Endothelial cell of umbilical vein (primary cell): ENCODE results near the gene ATP8A1. TPM values are rescaled to one million over a fixed set of nuclear protein-coding genes. Genes with fewer than 3 reads are reported as not detected.

Experiments
- BruUV-seq: library from RNA; stranded (reverse); fragments of 400-500 nt; replicated peaks from 2 replicates; lab custom pipeline; 2021; lab: Mats Ljungman, UMichigan
- CTCF ChIA-PET: fragments of 300-600, 350-600 bp; sonication (Branson Sonifier 250); formaldehyde crosslinking; loops from one replicate; lab custom pipeline; 2021; ENCODE audit warnings: antibody characterized with exemption, inconsistent platforms; lab: Charles Lee
- POLR2A ChIA-PET: fragments of 300-600, 350-600 bp; sonication (Branson Sonifier 250); formaldehyde crosslinking; loops from one replicate; lab custom pipeline; 2021; ENCODE audit warnings: antibody characterized with exemption, inconsistent platforms; lab: Charles Lee
- DNase-seq: peaks from one replicate; pipeline ENCODE4 v3.0.0-alpha.2; 2011; ENCODE audit warnings: low read depth, low spot score
- FAIRE-seq: peaks from 2 replicates; lab custom pipeline; 2011; peaks lifted over from hg19 to GRCh38; lab: Jason Lieb, UNC
- H2AFZ ChIP-seq: 2 replicates; pipeline ENCODE4 v1.6.0; 2012; ENCODE audit warnings: low read depth, low read length, control low read depth, inconsistent platforms
- H3K27ac ChIP-seq: 2 replicates; pipeline ENCODE4 v1.5.1; 2011; ENCODE audit warnings: low read depth, mild to moderate bottlenecking, control low read depth, low read length, moderate library complexity; ENCODE audit not compliant: insufficient read depth
- H3K27me3 ChIP-seq, 2 experiments: 2 replicates each; pipeline versions ENCODE4 v1.6.0 to v1.6.1; 2011; ENCODE audit warnings: low read length in 2 of 2, mixed read lengths in 1 of 2; ENCODE audit not compliant: control insufficient read depth in 2 of 2, insufficient read depth in 2 of 2
- H3K36me3 ChIP-seq, 2 experiments: 2 replicates in 1 of 2; 3 replicates in 1 of 2; pipeline ENCODE4 v1.5.1; 2011; ENCODE audit warnings: low read length in 2 of 2, mild to moderate bottlenecking in 1 of 2, moderate library complexity in 1 of 2; ENCODE audit not compliant: control insufficient read depth in 2 of 2, insufficient read depth in 2 of 2; ENCODE audit errors: extremely low read depth in 1 of 2
- H3K4me1 ChIP-seq: 3 replicates; pipeline ENCODE4 v1.5.1; 2011; ENCODE audit warnings: mild to moderate bottlenecking, low read length; ENCODE audit not compliant: control insufficient read depth, insufficient read depth; ENCODE audit errors: extremely low read depth
- H3K4me2 ChIP-seq: 2 replicates; pipeline ENCODE4 v1.6.1; 2011; ENCODE audit warnings: low read length, control low read depth, mixed read lengths; ENCODE audit not compliant: insufficient read depth
- H3K4me3 ChIP-seq, 3 experiments: fragments of 200-600 bp in 1 of 3; sonication (generic), shearing (Covaris generic) in 1 of 3; replicated peaks in 1 of 3; 2 replicates each; pipeline ENCODE4 v1.5.1; 2011 to 2016; ENCODE audit warnings: control low read depth in 3 of 3, low read length in 3 of 3, mild to moderate bottlenecking in 2 of 3, inconsistent platforms in 1 of 3, low read depth in 1 of 3, moderate library complexity in 1 of 3; ENCODE audit not compliant: insufficient read depth in 1 of 3
- H3K79me2 ChIP-seq: 2 replicates; pipeline ENCODE4 v1.6.0; 2012; ENCODE audit warnings: low read length, inconsistent platforms; ENCODE audit not compliant: control insufficient read depth, insufficient read depth
- H3K9ac ChIP-seq: replicated peaks from 2 replicates; pipeline ENCODE3; 2011; ENCODE audit warnings: low read length, control low read depth; ENCODE audit not compliant: insufficient read depth; ENCODE audit errors: extremely low read depth
- H3K9me1 ChIP-seq: replicated peaks from 3 replicates; pipeline ENCODE4 v1.6.0; 2011; ENCODE audit warnings: mild to moderate bottlenecking, low read length; ENCODE audit not compliant: control insufficient read depth, insufficient read depth; ENCODE audit errors: extremely low read depth
- H3K9me3 ChIP-seq: replicated peaks from 2 replicates; pipeline ENCODE4 v1.5.1; 2012; ENCODE audit warnings: low read length, inconsistent platforms; ENCODE audit not compliant: control insufficient read depth, insufficient read depth
- H4K20me1 ChIP-seq: replicated peaks from 2 replicates; pipeline ENCODE3; 2011; ENCODE audit warnings: mild to moderate bottlenecking, low read length; ENCODE audit not compliant: control insufficient read depth, insufficient read depth; ENCODE audit errors: extremely low read depth
- EZH2 ChIP-seq: IDR thresholded peaks from 2 replicates; pipeline ENCODE4 v1.6.1; 2012; ENCODE audit warnings: borderline replicate concordance, low read depth, mild to moderate bottlenecking, moderate library complexity, low read length, inconsistent platforms; ENCODE audit not compliant: severe bottlenecking
- FOS ChIP-seq: IDR thresholded peaks from 2 replicates; pipeline ENCODE4 v1.6.1; 2011; ENCODE audit warnings: mild to moderate bottlenecking, low read length, moderate library complexity, borderline replicate concordance; ENCODE audit not compliant: insufficient read depth
- GATA2 ChIP-seq: IDR thresholded peaks from 2 replicates; pipeline ENCODE4 v1.7.0; 2011; ENCODE audit warnings: low read depth, mild to moderate bottlenecking, moderate library complexity, mixed read lengths, low read length; ENCODE audit not compliant: insufficient read length, insufficient read depth
- JUN ChIP-seq: IDR thresholded peaks from 2 replicates; pipeline ENCODE4 v1.6.1; 2011; ENCODE audit warnings: borderline replicate concordance, low read depth; ENCODE audit not compliant: insufficient read length, insufficient read depth
- MYC ChIP-seq: IDR thresholded peaks from one replicate; pipeline ENCODE4 v1.6.1; 2011; ENCODE audit warnings: mild to moderate bottlenecking, low read depth, low read length
- POLR2A ChIP-seq: IDR thresholded peaks from 2 replicates; pipeline ENCODE4 v1.6.1; 2012; ENCODE audit warnings: low read depth, mild to moderate bottlenecking, control low read depth, low read length
- POLR2AphosphoS5 ChIP-seq: IDR thresholded peaks from 2 replicates; pipeline ENCODE4 v1.6.1; 2012; ENCODE audit warnings: low read depth, mild to moderate bottlenecking, control low read depth, low read length, moderate library complexity; ENCODE audit not compliant: insufficient read depth
- dilution Hi-C: fragments of 300-500 bp; cut with MboI; formaldehyde crosslinking; loops from one replicate; pipeline ENCODE4 v1.15.0; 2019; ENCODE audit warnings: low sequenced_read_pairs; ENCODE audit not compliant: extremely low pct_ligation_motif_present
- intact Hi-C: fragments of 100-400 bp; cut with micrococcal nuclease; formaldehyde crosslinking; loops from one replicate; pipeline ENCODE4 v1.10.0; 2022
- polyA plus RNA-seq, 4 experiments: library from polyadenylated mRNA; depleted of rRNA in 3 of 4; stranded (reverse) in 3 of 4; unstranded in 1 of 4; fragments of >200 nt; gene quantifications; 2 replicates each; pipeline versions ENCODE4 v1.2.1 to v1.2.3, GENCODE V29; 2011 to 2012; ENCODE audit warnings: missing spikeins in 1 of 4
- total RNA-seq: library from RNA; stranded (reverse); gene quantifications from 2 replicates; pipeline ENCODE4 v1.2.3, GENCODE V29; 2021
- TF ChIP-seq, protein P1 (sequence below): IDR thresholded peaks from 2 replicates; pipeline ENCODE4 v1.6.1; 2011; ENCODE audit not compliant: insufficient read depth, insufficient read length
- TF ChIP-seq, protein P2 (sequence below), 2 donors: IDR thresholded peaks; 1 replicate in 1 of 2; 2 replicates in 1 of 2; pipeline ENCODE4 v1.5.1; 2011; ENCODE audit warnings: low read length in 2 of 2, mild to moderate bottlenecking in 2 of 2, moderate library complexity in 2 of 2, control low read depth in 1 of 2, inconsistent platforms in 1 of 2, low read depth in 1 of 2; ENCODE audit not compliant: insufficient read depth in 1 of 2; ENCODE audit errors: extremely low read depth in 1 of 2

The ATP8A1 gene
- total and polyA plus RNA-seq, 2 donors (not counting 3 experiments of a cell fraction or from before 2014, with no cell fraction given) = 0.97 to 11.5 TPM

DNA sequence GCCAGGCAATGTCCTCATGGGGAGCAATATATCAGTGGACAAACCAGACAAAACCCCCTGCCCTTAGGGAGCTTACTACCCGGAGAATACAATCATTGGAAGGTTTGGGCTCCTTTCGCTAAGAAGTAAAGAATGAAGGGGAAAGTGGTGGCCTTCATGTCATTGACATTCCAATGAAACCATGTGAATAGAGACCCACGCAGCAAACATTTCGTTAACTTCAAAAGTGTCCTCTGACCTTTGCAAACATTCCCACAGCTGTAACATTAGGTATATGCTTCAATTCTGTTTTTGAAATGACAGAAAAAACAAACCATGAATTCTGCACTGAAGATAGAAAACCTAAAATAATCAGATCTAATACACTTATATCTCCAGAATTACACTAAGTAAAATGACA, 7.0 kb downstream of the ATP8A1 start:
- peaks cover 18% of the 10 kb centered on the region for H3K4me1 ChIP-seq
- H3K27ac ChIP-seq = no peak overlapping the region
- no peak overlapping the region for H2AFZ ChIP-seq
- CTCF ChIA-PET = interaction anchor here (0.8 to 1.0 kb wide), 2 partner anchors 26 to 81 kb away, joined by 3 read pairs; no protein-coding TSS in a partner anchor
- H3K9me1 ChIP-seq = no peaks in the 10 kb centered on the region
- no peaks in the 10 kb centered on the region for H4K20me1 ChIP-seq
- no peak overlapping the region for H3K4me2 ChIP-seq
- no peaks in the 10 kb centered on the region for H3K79me2 ChIP-seq
- dilution Hi-C loops = no loop called here
- intact Hi-C loops = no loop called here
- no peaks in the 10 kb centered on the region for H3K36me3 ChIP-seq
- no peak for DNase-seq
- no TSS peak for BruUV-seq
- no peak overlapping the region for H3K4me3 ChIP-seq
- no peak for FAIRE-seq
- POLR2A ChIA-PET = no interaction called here
- TF ChIP-seq FOS (no peak), POLR2A (no peak), POLR2AphosphoS5 (no peak), GATA2 (no peak), MYC (no peak), JUN (no peak), EZH2 (no peak)
- TF ChIP-seq, protein P1, sequence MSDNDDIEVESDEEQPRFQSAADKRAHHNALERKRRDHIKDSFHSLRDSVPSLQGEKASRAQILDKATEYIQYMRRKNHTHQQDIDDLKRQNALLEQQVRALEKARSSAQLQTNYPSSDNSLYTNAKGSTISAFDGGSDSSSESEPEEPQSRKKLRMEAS = no peak
- TF ChIP-seq, protein P2, sequence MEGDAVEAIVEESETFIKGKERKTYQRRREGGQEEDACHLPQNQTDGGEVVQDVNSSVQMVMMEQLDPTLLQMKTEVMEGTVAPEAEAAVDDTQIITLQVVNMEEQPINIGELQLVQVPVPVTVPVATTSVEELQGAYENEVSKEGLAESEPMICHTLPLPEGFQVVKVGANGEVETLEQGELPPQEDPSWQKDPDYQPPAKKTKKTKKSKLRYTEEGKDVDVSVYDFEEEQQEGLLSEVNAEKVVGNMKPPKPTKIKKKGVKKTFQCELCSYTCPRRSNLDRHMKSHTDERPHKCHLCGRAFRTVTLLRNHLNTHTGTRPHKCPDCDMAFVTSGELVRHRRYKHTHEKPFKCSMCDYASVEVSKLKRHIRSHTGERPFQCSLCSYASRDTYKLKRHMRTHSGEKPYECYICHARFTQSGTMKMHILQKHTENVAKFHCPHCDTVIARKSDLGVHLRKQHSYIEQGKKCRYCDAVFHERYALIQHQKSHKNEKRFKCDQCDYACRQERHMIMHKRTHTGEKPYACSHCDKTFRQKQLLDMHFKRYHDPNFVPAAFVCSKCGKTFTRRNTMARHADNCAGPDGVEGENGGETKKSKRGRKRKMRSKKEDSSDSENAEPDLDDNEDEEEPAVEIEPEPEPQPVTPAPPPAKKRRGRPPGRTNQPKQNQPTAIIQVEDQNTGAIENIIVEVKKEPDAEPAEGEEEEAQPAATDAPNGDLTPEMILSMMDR (IDR thresholded peaks at IDR 0.05; ENCODE audit: extremely low read depth in 1 of 2, insufficient read depth in 1 of 2, low read depth in 1 of 2, low read length in 2 of 2) = no peak
- H3K27me3 ChIP-seq = peaks cover 6 to 9% of the 10 kb centered on the region in 2 experiments
- H3K9ac ChIP-seq = no peak overlapping the region
- H3K9me3 ChIP-seq = no peaks in the 10 kb centered on the region
